Astrocyte of the cerebellum (primary cell): ENCODE data around the gene RBP2.

ENCODE experiments used
- DNase-seq: peaks from one replicate; pipeline ENCODE4 v3.0.0-alpha.2; 2011; ENCODE audit warnings: low read depth
- H3K4me3 ChIP-seq: 2 replicates; pipeline ENCODE4 v1.5.1; 2011; ENCODE audit warnings: mild to moderate bottlenecking, low read depth, low read length, moderate library complexity
- CTCF ChIP-seq: IDR thresholded peaks from 2 replicates; pipeline ENCODE4 v1.5.1; 2012; ENCODE audit warnings: low read length, low read depth, moderate library complexity, mild to moderate bottlenecking; ENCODE audit errors: missing control alignments
- in situ Hi-C: cut with HindIII; loops from 2 replicates; pipeline ENCODE4 v1.10.0; 2017; ENCODE audit warnings: low sequenced_read_pairs

The RBP2 gene

GRCh38 chr3:139491027-139491700 is 14.8 kb upstream of the RBP2 start:
- in situ Hi-C loops = no loop called here
- no peak overlapping the region for H3K4me3 ChIP-seq
- DNase-seq = no peak
- no peak for TF ChIP-seq CTCF

- no peak for DNase-seq
- in situ Hi-C loops = no loop called here
- no peak for TF ChIP-seq CTCF
- no peak overlapping the region for H3K4me3 ChIP-seq
Measured at GRCh38 chr3:139482206-139482605, 5.9 kb upstream of the RBP2 start.

- H3K4me3 ChIP-seq = no peak overlapping the region
- DNase-seq = no peak
- TF ChIP-seq CTCF = no peak
- in situ Hi-C loops = no loop called here
Measured at GRCh38 chr3:139481116-139481515, 4.8 kb upstream of the RBP2 start.

- H3K4me3 ChIP-seq = no peak overlapping the region
- no peak for TF ChIP-seq CTCF
- no peak for DNase-seq
- in situ Hi-C loops = no loop called here
Measured at GRCh38 chr3:139480585-139480984, 4.3 kb upstream of the RBP2 start.

- H3K4me3 ChIP-seq = no peak overlapping the region
- no peak for TF ChIP-seq CTCF
- in situ Hi-C loops = no loop called here
- no peak for DNase-seq
Measured at GRCh38 chr3:139477710-139478640, 1.7 kb upstream of the RBP2 start.

- in situ Hi-C loops = no loop called here
- DNase-seq = no peak
- no peak for TF ChIP-seq CTCF
- no peak overlapping the region for H3K4me3 ChIP-seq
Measured at GRCh38 chr3:139473155-139473771, 3.1 kb downstream of the RBP2 start.
